ENCODE data around the gene USP46.

USP46 gene

GRCh38 chr4:52655506-52655905, 3.6 kb downstream of the USP46 start:
- DNase-seq = no peak

DNA sequence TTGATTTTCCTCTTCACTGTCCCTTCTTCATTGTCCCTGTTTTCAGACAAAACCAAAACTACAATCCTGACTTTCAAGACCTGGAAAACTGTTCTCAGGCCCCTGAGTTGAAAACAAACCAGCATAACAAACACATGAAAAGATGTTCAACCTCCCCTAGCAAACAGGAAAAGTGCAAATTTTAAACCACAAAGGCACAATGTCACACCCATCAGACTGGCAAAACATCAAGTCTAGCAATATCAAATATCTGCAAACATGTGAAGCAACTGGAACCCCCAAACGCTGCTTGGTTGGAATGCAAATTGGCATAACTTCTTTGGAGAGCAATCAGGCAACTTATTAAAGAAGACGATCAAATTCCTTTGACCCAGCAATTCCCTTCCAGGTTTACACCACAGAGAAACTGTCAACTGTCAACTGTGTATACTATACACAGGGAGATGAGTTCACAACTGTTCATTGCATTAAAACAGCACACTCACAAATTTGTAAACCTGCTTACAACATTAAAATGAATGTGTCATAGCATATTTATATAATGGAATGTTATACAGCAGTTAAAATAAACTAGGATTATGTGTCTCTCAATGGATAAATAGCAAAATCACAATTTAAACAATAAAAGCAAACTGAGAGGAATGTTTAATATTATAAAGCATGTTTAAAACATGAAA, 7.0 kb downstream of the USP46 start:
- no peak for DNase-seq

DNA sequence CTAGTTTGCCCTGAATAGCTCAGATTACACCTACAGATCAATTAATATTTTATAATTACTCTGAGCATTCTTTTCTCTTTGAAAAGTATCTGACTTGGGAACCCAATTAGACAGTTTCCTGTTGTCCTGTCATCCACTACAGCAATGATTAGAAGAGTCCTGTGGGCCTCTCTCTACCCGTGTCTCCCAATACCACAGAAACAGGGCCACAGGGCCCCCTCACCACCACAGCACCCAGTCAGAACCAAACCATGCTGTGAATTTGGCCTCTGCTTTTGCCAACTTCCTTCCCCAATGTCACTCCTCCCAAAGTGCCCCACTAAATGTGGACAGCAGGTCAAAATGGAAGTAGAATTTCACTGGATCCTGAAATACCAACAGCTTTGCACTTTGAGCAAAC, 10.3 kb downstream of the USP46 start:
- no peak for DNase-seq

DNA sequence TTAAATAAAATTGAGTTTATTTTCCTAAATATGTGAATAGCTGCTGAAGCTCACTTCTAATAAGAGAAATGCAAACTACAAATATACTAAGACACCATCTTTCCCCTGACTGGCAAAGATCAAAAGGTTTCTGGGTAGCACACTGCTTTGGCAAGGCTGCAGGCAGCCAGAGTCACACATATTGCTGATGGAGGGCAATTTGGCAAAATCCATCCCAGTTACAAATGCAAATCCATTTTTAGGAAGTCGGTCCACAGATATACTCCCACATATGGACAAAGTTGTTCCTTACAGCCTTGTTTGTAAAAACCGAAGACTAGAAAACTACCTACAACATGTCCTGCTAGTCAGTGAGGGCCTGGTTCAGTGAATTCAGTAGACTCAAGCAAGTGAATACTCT, 12.4 kb downstream of the USP46 start:
- no peak for DNase-seq

DNA sequence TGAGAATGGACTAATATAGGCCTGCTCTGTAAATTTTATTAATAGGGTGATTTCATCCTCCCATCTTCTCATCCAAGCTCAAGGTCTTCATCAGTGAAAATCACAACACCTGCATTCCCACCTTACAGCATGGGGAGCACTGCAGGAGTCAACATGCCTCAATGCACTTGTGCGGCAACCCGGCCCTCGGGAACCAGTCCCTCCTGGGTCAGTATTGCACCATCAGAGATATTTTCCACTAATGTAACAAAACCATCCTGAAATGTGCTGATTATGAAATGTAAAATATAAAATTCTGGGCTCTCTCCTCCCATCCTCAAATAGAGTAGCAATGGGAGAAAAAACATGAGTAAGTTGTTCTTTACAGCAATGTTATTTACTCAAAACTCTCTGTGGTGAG, 13.0 kb downstream of the USP46 start:
- DNase-seq = no peak

GRCh38 chr4:52645300-52645699, 13.8 kb downstream of the USP46 start:
- no peak for DNase-seq

- DNase-seq = no peak
Measured at GRCh38 chr4:52643785-52644244, 15.3 kb downstream of the USP46 start.

GRCh38 chr4:52643190-52643589, 15.9 kb downstream of the USP46 start:
- no peak for DNase-seq

DNA sequence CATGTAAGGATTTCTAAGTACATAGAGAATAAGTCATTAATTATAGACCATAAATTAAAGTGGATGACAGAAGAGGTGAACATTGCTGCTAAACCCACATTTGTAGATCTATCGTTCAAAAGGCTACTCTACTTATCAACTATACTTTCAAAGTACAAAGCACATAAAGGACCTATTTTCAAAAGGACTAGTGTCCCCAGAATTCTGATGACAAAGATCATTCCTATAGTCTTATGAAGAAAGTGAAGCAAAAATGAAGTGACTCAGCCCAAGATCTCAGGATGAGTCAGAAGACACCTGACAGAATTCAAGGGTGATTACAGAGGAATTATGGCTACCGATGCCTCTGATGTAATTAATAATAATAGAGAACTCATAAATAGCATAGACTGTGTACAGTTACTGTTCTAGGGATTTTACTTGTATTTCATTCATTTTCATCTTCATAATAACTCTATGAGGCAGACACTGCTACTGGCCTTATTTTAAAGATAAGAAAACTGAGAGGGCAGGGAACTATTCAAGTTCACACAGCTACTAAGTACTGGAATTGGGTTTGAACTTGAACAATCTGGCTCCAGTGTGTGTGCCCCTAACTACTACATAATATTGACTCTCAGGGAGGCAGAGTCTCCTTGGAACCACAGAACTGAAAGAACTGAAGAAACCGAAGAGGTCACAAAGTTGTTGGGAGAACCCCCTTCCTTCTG, 17.1 kb downstream of the USP46 start:
- no peak for DNase-seq

GRCh38 chr4:52640808-52641565, 18.1 kb downstream of the USP46 start:
- DNase-seq = no peak

GRCh38 chr4:52638717-52639116, 20.4 kb downstream of the USP46 start:
- no peak for DNase-seq

DNA sequence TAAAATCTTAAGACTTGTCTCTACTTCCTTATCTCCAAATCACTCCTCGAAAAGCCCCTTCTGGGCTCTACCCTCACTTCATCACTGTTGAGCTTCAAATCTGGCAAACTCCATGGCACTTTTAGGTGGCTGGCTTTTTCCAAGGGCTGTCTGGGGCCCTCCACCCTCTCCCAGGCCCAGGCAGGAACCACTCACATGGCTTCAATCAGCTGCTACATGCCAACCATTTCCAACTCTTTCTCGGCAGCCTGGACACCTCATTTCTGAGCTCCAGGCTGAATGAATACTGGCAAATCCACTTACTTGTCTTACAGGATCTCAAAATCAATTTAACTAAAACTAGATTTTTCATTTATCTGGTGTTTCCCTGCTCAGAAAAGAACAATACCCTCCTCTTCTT, 22.0 kb downstream of the USP46 start:
- no peak for DNase-seq

DNA sequence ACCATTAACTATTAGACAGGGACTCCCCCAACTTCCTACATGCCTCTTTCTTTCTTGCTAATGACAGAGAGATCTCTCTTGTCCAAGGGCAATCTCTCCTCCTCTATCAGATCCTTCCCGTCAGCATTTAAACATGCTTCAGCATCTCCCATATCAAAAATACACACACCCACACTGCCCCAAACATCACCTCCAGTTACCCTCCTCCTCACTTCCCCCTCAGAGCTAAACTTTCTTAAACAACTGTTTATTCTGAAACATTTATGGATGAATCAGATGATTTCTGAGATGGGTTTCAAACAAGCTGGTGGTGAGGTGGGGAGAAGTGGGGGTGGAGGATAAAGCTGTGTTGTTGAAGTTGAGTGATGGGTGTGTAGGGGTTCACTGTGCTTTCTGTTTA, 23.5 kb downstream of the USP46 start:
- no peak for DNase-seq

DNA sequence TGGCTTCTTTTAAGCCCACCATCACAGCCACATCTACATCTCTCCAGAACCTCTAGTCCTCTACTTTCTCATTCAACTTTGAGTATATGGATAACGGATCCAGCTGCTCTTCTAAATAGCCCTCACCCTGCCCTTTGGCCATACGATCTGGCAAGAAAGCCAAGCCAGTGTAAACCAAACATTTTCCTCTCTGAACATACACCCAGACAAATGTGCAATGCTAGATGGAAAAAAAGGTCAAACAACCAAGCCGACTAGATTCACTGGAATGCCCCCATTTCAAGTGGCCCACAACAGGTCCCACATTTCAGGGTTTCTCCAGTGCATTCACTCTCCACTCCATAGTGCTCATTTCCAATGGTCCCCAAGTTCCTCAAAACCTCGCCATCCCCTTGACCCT, 24.0 kb downstream of the USP46 start:
- DNase-seq = no peak

GRCh38 chr4:52633846-52634245, 25.3 kb downstream of the USP46 start:
- no peak for DNase-seq

DNA sequence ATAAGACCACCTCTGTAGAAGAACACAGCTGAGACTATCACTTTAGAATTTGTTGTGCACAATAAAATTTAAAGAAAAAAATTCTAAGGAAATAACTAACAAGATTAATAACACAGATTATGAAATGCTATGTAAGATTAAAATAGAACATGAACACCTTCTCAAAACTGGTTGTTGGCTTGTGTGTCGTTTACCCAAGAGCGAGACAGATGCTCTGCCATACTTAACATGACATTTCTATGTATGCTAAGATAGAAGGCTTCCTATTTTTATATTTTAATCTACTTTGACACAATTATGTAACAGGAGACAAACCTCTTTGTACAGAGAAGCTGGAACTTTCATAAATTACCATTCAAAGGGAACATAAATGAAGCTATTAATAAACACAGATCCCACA, 30.1 kb downstream of the USP46 start:
- no peak for DNase-seq

- no peak for DNase-seq
Measured at GRCh38 chr4:52628543-52628942, 30.6 kb downstream of the USP46 start.

DNA sequence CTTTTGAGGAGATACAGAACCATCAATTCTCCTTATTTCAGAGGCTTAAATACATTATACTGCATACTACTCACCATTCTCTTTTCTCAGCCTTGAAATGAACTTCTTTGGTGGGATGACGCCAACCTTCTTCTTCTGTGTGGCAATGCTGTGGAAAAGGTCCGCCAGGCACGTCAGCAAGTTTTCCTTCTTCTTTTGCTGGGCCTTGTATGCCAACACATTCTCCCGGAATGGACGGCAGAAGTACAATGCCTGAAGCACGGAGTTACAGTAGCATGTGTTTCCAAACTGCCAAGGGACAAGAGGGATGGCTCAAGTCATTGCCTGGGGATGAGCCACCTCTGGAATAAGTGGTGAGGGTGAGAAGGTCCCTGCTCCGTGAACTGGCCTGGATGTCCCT, 31.2 kb downstream of the USP46 start:
- DNase-seq = no peak

DNA sequence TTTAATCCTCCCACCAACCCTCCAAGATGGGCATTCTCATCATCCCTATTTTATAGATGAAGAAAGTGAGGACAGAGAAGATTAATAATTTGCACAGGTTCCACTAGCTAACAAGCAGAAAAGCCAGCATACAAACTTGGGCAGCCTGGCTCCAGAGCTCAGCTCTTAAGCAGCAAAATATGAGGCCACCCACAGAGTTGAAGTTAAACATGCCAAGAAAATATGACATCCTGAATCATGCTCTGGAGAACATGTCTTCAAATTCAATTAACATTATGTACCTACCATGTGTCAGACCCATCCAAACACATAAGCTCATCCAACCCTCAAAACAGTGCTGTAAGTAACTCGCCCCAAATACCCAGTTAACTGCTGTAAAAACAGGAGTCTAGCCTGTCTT, 33.9 kb downstream of the USP46 start:
- no peak for DNase-seq

DNA sequence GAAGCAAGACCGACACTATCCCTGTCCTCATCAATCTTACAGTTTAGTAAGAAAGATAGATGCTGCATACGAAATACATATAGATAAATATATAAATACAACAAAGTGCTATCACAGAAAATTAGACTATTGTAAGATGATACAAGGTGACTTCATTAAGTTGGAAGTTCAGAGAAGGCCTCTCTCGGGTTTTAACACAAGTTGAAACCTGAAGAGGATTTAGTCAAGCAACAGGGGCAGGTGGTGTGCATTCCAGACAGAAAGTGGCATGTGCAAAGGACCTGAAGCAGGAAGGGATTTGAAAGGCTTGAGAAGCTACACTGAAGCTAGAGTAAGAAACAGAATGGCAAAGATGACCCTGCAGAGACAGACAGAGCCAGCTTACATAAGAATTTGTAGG, 36.5 kb downstream of the USP46 start:
- DNase-seq = no peak

- no peak for DNase-seq
Measured at GRCh38 chr4:52621567-52621966, 37.5 kb downstream of the USP46 start.

DNA sequence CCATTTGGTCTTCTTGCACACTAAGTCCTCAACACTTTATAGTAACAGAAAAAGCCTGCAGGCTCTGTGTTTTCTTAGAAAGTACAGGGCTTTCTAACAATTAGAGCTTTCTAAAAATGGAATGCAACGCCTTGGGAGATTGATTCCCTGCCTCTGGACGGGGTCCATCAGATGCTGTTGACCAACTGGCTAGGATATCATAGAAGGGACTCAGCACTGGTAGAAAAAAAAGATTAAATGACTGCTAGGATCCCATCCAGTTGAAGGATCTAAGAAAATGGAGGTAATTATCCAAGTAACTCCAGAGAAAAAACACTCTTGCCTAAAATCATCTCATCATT, 39.5 kb downstream of the USP46 start:
- no peak for DNase-seq

- DNase-seq = no peak
Measured at GRCh38 chr4:52618795-52619590, 40.1 kb downstream of the USP46 start.
